ENCODE data around the gene NT5C1B.

GRCh38 chr2:18610651-18611050, 21.3 kb upstream of the NT5C1B start:
- TF ChIP-seq NFXL1 (IDR thresholded peaks at IDR 0.05; ENCODE audit: borderline replicate concordance) (no peak), CTCF (IDR thresholded peaks at IDR 0.05 in 2 of 3, conservative IDR thresholded peaks at IDR 0.05 in 1 of 3; ENCODE audit: control insufficient read depth in 2 of 3, extremely low read depth in 1 of 3, insufficient read depth in 1 of 3, low read depth in 3 of 3, low read length in 3 of 3) (no peak), BCLAF1 (IDR thresholded peaks at IDR 0.05) (no peak), ZBTB4 (CRISPR knock-in tag; IDR thresholded peaks at IDR 0.05) (no peak), GATAD2B (conservative IDR thresholded peaks at IDR 0.05; ENCODE audit: low read depth) (no peak), FOS (IDR thresholded peaks at IDR 0.05; ENCODE audit: borderline replicate concordance, extremely low read depth, insufficient read length) (no peak), ETV6 (conservative IDR thresholded peaks at IDR 0.05 in 1 of 2, IDR thresholded peaks at IDR 0.05 in 1 of 2; ENCODE audit: borderline replicate concordance in 1 of 2, low read depth in 1 of 2) (no peak), MAX (IDR thresholded peaks at IDR 0.05; ENCODE audit: low read depth, low read length) (no peak), NFYB (IDR thresholded peaks at IDR 0.05; ENCODE audit: insufficient read depth, low read depth, low read length) (no peak), BHLHE40 (IDR thresholded peaks at IDR 0.05; ENCODE audit: borderline replicate concordance in 1 of 2, low read depth in 2 of 2, low read length in 1 of 2) (no peak), CBFB (IDR thresholded peaks at IDR 0.05; ENCODE audit: low read depth) (no peak), SMAD5 (IDR thresholded peaks at IDR 0.05; ENCODE audit: low read depth) (no peak), BRCA1 (IDR thresholded peaks at IDR 0.05; ENCODE audit: low read depth, low read length) (no peak), E2F4 (IDR thresholded peaks at IDR 0.05; ENCODE audit: low read depth, low read length) (no peak)

Measured in GM12878 (cell line).